ENCODE data around the gene CDKAL1.

GRCh38 chr6:20870021-20870420, 335.8 kb downstream of the CDKAL1 start:
- TF ChIP-seq POLR2A (IDR thresholded peaks at IDR 0.05; ENCODE audit: low read depth, low read length) = no peak
- TF ChIP-seq PAX5 (IDR thresholded peaks at IDR 0.05; ENCODE audit: insufficient read depth, low read length, severe bottlenecking) = no peak
- no peak for TF ChIP-seq POLR2AphosphoS5 (IDR thresholded peaks at IDR 0.05; ENCODE audit: low read depth, low read length)
